ENCODE measurements around the gene NISCH. TPM values are rescaled to one million over a fixed set of nuclear protein-coding genes. Genes with fewer than 3 reads are reported as not detected.

NISCH gene
- total and polyA plus RNA-seq, 2 donors (not counting 3 experiments of a cell fraction or from before 2014, with no cell fraction given), result 156 to 178 TPM

- Histone ChIP-seq H2AFZ (ENCODE audit: low read depth, low read length) (no peak overlapping the region), H3K27me3 (ENCODE audit: control insufficient read depth in 2 of 2, insufficient read depth in 2 of 2, low read length in 2 of 2) (no peaks in the 10 kb centered on the region), H3K4me2 (ENCODE audit: insufficient read depth, low read length) (no peak overlapping the region), H3K79me2 (ENCODE audit: control insufficient read depth, insufficient read depth, low read length) (no peaks in the 10 kb centered on the region), H3K9me3 (replicated peaks; ENCODE audit: control insufficient read depth, insufficient read depth, low read length) (no peaks in the 10 kb centered on the region), H3K27ac (ENCODE audit: insufficient read depth, low read depth, low read length) (no peak overlapping the region), H3K36me3 (ENCODE audit: control insufficient read depth in 2 of 2, extremely low read depth in 1 of 2, insufficient read depth in 2 of 2, low read length in 2 of 2) (peaks cover 30 to 83% of the 10 kb centered on the region in 2 experiments), H3K4me1 (ENCODE audit: control insufficient read depth, extremely low read depth, insufficient read depth, low read length) (peaks cover 7% of the 10 kb centered on the region), H4K20me1 (replicated peaks; ENCODE audit: control insufficient read depth, extremely low read depth, insufficient read depth, low read length) (no peaks in the 10 kb centered on the region), H3K9me1 (replicated peaks; ENCODE audit: control insufficient read depth, extremely low read depth, insufficient read depth, low read length) (no peaks in the 10 kb centered on the region), H3K9ac (replicated peaks; ENCODE audit: extremely low read depth, insufficient read depth, low read length) (no peak overlapping the region), H3K4me3 (replicated peaks in 1 of 3; ENCODE audit: insufficient read depth in 1 of 3, low read depth in 1 of 3, low read length in 3 of 3) (no peak overlapping the region)
- POLR2A ChIA-PET, result no interaction called here
- FAIRE-seq, result no peak
- CTCF ChIA-PET, result no interaction called here
- no peak for DNase-seq (ENCODE audit: low read depth, low spot score)
- dilution Hi-C loops (cut with MboI; ENCODE audit: extremely low pct_ligation_motif_present, low sequenced_read_pairs) (no loop called here), intact Hi-C loops (cut with micrococcal nuclease) (no loop called here)
- no peak for TF ChIP-seq MYC (IDR thresholded peaks at IDR 0.05; ENCODE audit: low read depth, low read length)
- no peak for TF ChIP-seq CTCF (IDR thresholded peaks at IDR 0.05; ENCODE audit: extremely low read depth in 1 of 2, insufficient read depth in 1 of 2, low read depth in 1 of 2, low read length in 2 of 2)
- TF ChIP-seq GATA2 (IDR thresholded peaks at IDR 0.05; ENCODE audit: insufficient read depth, insufficient read length, low read depth, low read length), result no peak
- no peak for TF ChIP-seq FOS (IDR thresholded peaks at IDR 0.05; ENCODE audit: borderline replicate concordance, insufficient read depth, low read length)
- TF ChIP-seq, protein P1, sequence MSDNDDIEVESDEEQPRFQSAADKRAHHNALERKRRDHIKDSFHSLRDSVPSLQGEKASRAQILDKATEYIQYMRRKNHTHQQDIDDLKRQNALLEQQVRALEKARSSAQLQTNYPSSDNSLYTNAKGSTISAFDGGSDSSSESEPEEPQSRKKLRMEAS (IDR thresholded peaks at IDR 0.05; ENCODE audit: insufficient read depth, insufficient read length), result no peak
- TF ChIP-seq POLR2AphosphoS5 (IDR thresholded peaks at IDR 0.05; ENCODE audit: insufficient read depth, low read depth, low read length), result no peak
- TF ChIP-seq JUN (IDR thresholded peaks at IDR 0.05; ENCODE audit: borderline replicate concordance, insufficient read depth, insufficient read length, low read depth), result no peak
- no peak for TF ChIP-seq POLR2A (IDR thresholded peaks at IDR 0.05; ENCODE audit: low read depth, low read length)
- TF ChIP-seq EZH2 (IDR thresholded peaks at IDR 0.05; ENCODE audit: borderline replicate concordance, low read depth, low read length, severe bottlenecking), result no peak
- BruUV-seq (replicated peaks), result no TSS peak
These were observed 65.5 kb downstream of the NISCH start for GRCh38 chr3:52520716-52521487.

All from endothelial cell of umbilical vein (primary cell).